NT2/D1 (cell line): Measurements from ENCODE around the gene TGFBR1.

Experiments used
- DNase-seq: peaks from one replicate; pipeline ENCODE4 v3.0.0-alpha.2; 2011; ENCODE audit warnings: low read depth, low spot score
- H3K27me3 ChIP-seq: 2 replicates; pipeline ENCODE4 v1.6.0; 2011; ENCODE audit warnings: mild to moderate bottlenecking; ENCODE audit not compliant: insufficient read length, insufficient read depth
- H3K36me3 ChIP-seq: 2 replicates; pipeline ENCODE4 v1.6.1; 2011; ENCODE audit warnings: mild to moderate bottlenecking, low read length, mixed read lengths; ENCODE audit not compliant: insufficient read depth, insufficient read length
- H3K4me1 ChIP-seq: 2 replicates; pipeline ENCODE4 v1.5.1; 2011; ENCODE audit not compliant: insufficient read depth, insufficient read length
- H3K4me3 ChIP-seq: 2 replicates; pipeline ENCODE4 v1.5.1; 2011; ENCODE audit warnings: low read depth; ENCODE audit not compliant: insufficient read length
- H3K9ac ChIP-seq: 2 replicates; pipeline ENCODE4 v1.6.0; 2011; ENCODE audit warnings: low read depth; ENCODE audit not compliant: insufficient read length
- H3K9me3 ChIP-seq: 2 replicates; pipeline ENCODE4 v1.5.1; 2011; ENCODE audit warnings: mild to moderate bottlenecking, low read length; ENCODE audit not compliant: insufficient read depth
- SUZ12 ChIP-seq: IDR thresholded peaks from 2 replicates; pipeline ENCODE4 v1.6.1; 2011; ENCODE audit not compliant: insufficient read length, insufficient read depth; ENCODE audit errors: extremely low read depth
- YY1 ChIP-seq: IDR thresholded peaks from 2 replicates; pipeline ENCODE4 v1.6.1; 2011; ENCODE audit not compliant: insufficient read length, insufficient read depth
- ZNF274 ChIP-seq: IDR thresholded peaks from 2 replicates; pipeline ENCODE4 v1.6.1; 2011; ENCODE audit warnings: mild to moderate bottlenecking, low read depth, low read length

TGFBR1 gene

GRCh38 chr9:99185348-99185632 lies 80.4 kb downstream of the TGFBR1 start:
- no peaks in the 10 kb centered on the region for H3K27me3 ChIP-seq
- no peak for TF ChIP-seq ZNF274
- no peak for TF ChIP-seq SUZ12
- no peak for TF ChIP-seq YY1
- peaks cover 3% of the 10 kb centered on the region for H3K4me1 ChIP-seq
- DNase-seq, result no peak
- H3K36me3 ChIP-seq, result no peaks in the 10 kb centered on the region
- no peak overlapping the region for H3K4me3 ChIP-seq
- H3K9me3 ChIP-seq, result no peaks in the 10 kb centered on the region
- H3K9ac ChIP-seq, result no peak overlapping the region

- DNase-seq, result no peak
- no peaks in the 10 kb centered on the region for H3K27me3 ChIP-seq
- H3K9me3 ChIP-seq, result no peaks in the 10 kb centered on the region
- no peak overlapping the region for H3K4me3 ChIP-seq
- H3K4me1 ChIP-seq, result peaks cover 3% of the 10 kb centered on the region
- no peak overlapping the region for H3K9ac ChIP-seq
- H3K36me3 ChIP-seq, result no peaks in the 10 kb centered on the region
- TF ChIP-seq ZNF274 (no peak), SUZ12 (no peak), YY1 (no peak)
Observed at GRCh38 chr9:99185934-99186333, 81.0 kb downstream of the TGFBR1 start.

GRCh38 chr9:99187311-99187710 lies 82.4 kb downstream of the TGFBR1 start:
- no peaks in the 10 kb centered on the region for H3K9me3 ChIP-seq
- H3K4me1 ChIP-seq, result peaks cover 3% of the 10 kb centered on the region
- H3K4me3 ChIP-seq, result no peak overlapping the region
- no peaks in the 10 kb centered on the region for H3K36me3 ChIP-seq
- no peak for DNase-seq
- H3K27me3 ChIP-seq, result no peaks in the 10 kb centered on the region
- H3K9ac ChIP-seq, result no peak overlapping the region
- TF ChIP-seq YY1, result no peak
- no peak for TF ChIP-seq SUZ12
- TF ChIP-seq ZNF274, result no peak

DNA sequence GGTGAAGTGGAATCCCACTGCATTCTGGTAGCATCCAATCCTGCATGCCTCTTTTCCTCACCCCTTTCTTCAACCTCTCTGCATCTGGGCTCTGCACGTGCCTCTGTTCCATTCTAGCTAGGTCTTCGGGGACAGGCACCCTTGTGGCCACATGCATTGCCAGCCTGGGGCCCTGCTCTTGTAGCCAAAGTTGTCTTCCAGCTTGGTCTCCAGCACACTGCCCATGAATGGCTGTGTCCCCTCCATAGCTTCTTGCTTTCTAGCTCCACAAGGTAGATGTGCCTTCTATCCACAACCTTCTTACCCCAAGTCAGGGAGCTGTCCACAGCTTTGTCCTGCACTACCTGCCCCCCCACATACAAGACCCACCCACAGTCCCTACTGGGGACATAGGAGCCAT lies 84.3 kb downstream of the TGFBR1 start:
- H3K36me3 ChIP-seq, result no peaks in the 10 kb centered on the region
- H3K4me1 ChIP-seq, result peaks cover 3% of the 10 kb centered on the region
- no peak for DNase-seq
- H3K9ac ChIP-seq, result no peak overlapping the region
- H3K27me3 ChIP-seq, result no peaks in the 10 kb centered on the region
- H3K9me3 ChIP-seq, result no peaks in the 10 kb centered on the region
- TF ChIP-seq SUZ12, result no peak
- no peak overlapping the region for H3K4me3 ChIP-seq

DNA sequence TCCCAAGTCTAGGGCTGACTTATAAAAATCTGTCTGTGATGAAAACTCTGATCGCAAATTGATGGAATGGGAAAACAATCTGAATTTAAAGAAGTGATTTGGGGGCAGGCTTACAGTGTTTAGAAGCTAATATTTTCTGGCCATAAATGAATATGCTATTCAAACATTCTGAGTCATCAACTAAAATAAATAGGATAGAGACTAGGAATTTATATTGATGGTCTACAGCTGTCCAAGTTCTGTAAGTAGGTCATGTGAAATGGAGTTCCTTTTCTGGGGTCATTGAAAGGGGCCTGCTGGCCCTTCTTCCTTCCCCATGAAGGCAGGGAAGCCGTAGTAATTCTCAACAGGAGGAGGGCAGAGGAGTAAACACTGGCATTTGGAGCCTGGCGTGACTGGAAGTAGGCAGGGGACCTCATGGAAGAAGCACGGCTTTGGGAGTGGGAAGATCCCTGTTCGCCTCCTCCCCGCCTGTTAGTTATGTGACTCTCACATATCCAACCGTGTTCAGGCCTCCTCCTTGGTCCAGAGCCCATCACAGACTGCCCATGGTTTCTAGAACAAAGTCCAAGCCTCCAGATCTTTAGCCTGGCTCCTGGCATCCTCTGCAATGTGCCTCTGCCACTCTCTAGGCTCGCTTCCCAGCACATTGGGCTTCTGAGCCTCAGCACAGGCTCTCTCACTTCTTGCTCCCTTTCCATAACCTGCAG lies 85.1 kb downstream of the TGFBR1 start:
- no peak for TF ChIP-seq SUZ12
- TF ChIP-seq ZNF274, result no peak
- no peak for TF ChIP-seq YY1
- H3K9ac ChIP-seq, result no peak overlapping the region

GRCh38 chr9:99190597-99191283 lies 85.8 kb downstream of the TGFBR1 start:
- H3K4me1 ChIP-seq, result no peaks in the 10 kb centered on the region
- no peak for TF ChIP-seq SUZ12
- no peak for TF ChIP-seq YY1
- TF ChIP-seq ZNF274, result no peak
- H3K27me3 ChIP-seq, result no peaks in the 10 kb centered on the region
- H3K4me3 ChIP-seq, result no peak overlapping the region
- H3K9ac ChIP-seq, result no peak overlapping the region
- H3K36me3 ChIP-seq, result no peaks in the 10 kb centered on the region
- no peaks in the 10 kb centered on the region; the same call in 1 of the 2 replicates for H3K9me3 ChIP-seq
- no peak for DNase-seq

More for the DNA sequence above, 85.1 kb downstream of the TGFBR1 start:
- no peaks in the 10 kb centered on the region for H3K36me3 ChIP-seq
- no peak for DNase-seq
- H3K4me3 ChIP-seq, result no peak overlapping the region
- H3K4me1 ChIP-seq, result no peaks in the 10 kb centered on the region
- no peaks in the 10 kb centered on the region; the same call in 1 of the 2 replicates for H3K9me3 ChIP-seq
- H3K27me3 ChIP-seq, result no peaks in the 10 kb centered on the region

- no peaks in the 10 kb centered on the region for H3K36me3 ChIP-seq
- no peak overlapping the region for H3K9ac ChIP-seq
- no peaks in the 10 kb centered on the region for H3K4me1 ChIP-seq
- TF ChIP-seq YY1 (no peak), SUZ12 (no peak), ZNF274 (no peak)
- no peaks in the 10 kb centered on the region; the same call in 1 of the 2 replicates for H3K9me3 ChIP-seq
- H3K4me3 ChIP-seq, result no peak overlapping the region
- H3K27me3 ChIP-seq, result no peaks in the 10 kb centered on the region
- DNase-seq, result no peak
Observed at GRCh38 chr9:99192786-99193465, 88.0 kb downstream of the TGFBR1 start.
